ENCODE measurements around the gene GLUL. TPM values are rescaled to one million over a fixed set of nuclear protein-coding genes. Genes with fewer than 3 reads are reported as not detected.
A peak's percentile ranks its signal among the peaks of the same experiment; 100 is the strongest.

Gene GLUL
- total RNA-seq, result 435 TPM

DNA sequence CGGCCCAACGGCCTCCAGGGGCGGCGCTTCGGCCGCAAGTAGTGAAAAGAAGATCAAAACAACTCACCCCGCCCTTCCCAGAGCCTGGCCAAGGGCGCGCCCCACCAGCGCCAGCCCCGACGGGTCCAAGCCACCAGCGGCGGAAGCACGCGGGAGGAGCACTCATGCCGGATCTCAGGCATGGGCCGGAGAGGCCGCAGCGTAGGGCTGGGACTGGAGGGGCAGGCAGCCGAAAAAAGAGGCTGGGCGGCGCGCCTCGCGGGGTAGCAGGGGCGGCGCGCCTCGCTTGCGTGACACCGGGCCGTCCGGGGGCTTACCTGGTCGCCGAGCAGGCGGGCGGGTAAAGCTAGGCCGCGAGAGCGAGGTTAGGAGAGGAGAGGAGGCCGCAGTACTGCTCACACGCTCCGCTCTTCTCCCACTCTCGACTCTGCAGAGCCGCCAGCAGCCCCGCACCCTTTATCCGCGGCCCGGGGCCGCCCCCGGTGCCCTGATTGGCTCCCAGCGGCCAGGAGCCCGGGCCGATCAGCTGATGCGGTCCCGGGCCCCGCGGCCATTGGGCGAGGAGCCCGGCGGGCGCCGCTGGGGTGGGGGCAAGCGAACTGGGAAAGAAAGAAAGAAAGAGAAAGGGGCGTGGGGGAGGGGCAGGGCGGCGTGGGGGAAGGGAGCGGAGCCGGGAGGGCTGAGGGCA, at the start of gene GLUL:
TSS of gene GLUL (minus strand) at position 429 of the 688 bp plus-strand sequence. CDS start 3,053 bp downstream, outside the sequence.
- peak; percentile 92 for ATAC-seq

GRCh38 chr1:182438326-182438725, 46.7 kb upstream of the GLUL start:
- no peak for ATAC-seq

- ATAC-seq, result no peak
Measured at GRCh38 chr1:182433580-182433979, 42.0 kb upstream of the GLUL start.

- ATAC-seq, result peak; percentile 83
Measured at GRCh38 chr1:182431278-182431677, 39.7 kb upstream of the GLUL start.

- no peak for ATAC-seq
Measured at GRCh38 chr1:182430263-182431068, 38.9 kb upstream of the GLUL start.

DNA sequence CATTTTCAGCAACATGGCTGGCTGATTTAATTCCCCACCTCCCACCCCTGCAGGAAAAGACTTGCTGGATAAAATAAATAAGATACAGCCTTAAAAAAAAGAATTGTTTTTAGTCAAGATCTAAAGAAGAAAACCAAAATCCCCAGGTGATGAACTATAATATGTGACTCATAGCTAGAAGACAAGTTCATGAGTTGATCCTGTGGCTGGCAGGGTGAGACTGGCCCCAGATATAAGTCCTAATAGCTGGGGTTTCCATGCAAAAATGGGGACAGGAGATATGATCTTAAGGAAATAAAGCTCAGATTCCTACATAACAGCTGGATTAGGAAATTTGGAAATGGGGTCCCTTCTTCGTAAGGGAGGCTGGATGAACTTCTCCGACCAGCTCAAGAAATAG, 36.5 kb upstream of the GLUL start:
- no peak for ATAC-seq

DNA sequence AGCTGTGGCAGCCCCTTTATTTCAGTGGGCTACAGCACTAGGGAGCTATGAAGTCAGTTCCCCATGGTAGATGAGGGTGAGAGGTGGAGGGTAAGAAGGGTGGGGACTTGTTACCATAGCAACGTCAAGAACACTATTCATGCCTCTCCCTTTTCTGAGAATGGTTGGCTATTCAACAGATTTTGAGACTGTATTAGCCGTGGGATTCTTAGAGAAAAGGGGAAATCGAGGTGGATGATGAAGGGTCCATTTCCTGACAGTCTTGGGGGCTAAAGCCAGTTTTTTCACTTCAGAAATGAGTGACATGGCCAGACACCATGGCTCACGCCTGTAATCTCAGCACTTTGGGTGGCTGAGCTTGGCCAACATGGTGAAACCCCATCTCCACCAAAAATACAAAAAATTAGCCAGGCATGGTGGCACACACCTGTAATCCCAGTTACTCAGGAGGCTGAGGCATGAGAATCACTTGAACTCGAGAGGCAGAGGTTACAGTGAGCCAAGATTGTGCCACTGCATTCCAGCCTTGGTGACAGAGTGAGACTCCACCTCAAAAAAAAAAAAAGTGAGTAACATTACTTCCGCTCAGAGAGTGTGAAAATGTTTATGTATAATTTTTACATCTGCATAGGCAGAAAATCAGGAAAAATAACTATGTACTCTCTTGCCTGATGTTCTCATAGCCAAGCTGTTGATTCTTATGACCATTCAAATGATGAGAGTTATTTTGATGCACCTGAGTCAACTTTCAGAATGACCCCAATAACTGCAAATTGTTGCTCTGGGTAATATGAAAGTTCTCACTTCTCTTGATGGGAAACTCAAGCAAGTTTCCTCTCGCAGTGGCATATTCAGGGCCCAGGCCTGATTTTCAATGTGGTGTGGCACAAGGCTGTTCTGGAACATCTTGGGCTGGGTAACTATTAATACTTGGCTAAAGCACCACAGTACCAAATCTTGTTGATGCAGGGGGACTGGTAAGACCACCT, 35.1 kb upstream of the GLUL start:
- ATAC-seq, result no peak

- no peak for ATAC-seq
Measured at GRCh38 chr1:182415789-182416188, 24.2 kb upstream of the GLUL start.

DNA sequence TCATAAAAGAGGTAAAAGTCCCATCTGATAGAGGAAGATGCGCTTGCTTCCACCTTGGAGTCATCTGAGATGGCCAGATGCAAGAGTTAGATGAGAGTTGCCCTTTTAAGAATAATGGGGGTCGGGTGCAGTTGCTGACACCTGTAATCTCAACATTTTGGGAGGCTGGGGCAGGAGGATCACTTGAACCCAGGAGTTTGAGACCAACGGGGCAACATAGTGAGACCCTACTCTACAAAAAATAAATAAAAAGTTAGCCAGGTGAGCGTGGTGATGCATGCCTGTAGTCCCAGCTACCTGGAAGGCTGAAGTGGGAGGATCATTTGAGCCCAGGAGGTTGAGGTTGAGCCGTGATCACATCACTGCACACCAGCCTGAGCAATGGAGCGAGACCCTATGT, 22.4 kb upstream of the GLUL start:
- ATAC-seq, result no peak

DNA sequence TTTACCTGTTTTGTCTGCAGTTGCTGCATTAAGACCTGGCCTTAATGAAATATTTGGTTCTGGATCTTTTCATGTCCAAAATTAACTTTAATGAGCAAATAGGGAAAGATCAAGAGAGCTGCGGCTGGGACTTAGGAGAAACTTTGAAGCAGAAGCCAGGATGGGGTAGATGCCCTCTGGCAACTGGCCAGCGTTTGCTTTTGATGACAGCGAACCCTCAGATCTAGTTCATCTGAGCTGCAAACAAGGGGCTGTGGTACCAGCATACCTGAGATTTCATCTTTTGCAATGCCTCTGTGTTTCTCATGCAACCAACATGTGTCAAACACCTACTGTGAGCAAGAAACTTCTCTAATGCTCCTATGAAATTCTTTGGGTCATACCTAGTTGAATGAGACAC, 21.9 kb upstream of the GLUL start:
- no peak for ATAC-seq

GRCh38 chr1:182410620-182411273, 19.2 kb upstream of the GLUL start:
- no peak for ATAC-seq

GRCh38 chr1:182410138-182410537, 18.5 kb upstream of the GLUL start:
- ATAC-seq, result no peak

GRCh38 chr1:182408435-182409075, 17.0 kb upstream of the GLUL start:
- no peak for ATAC-seq

GRCh38 chr1:182407724-182408123, 16.1 kb upstream of the GLUL start:
- ATAC-seq, result no peak

DNA sequence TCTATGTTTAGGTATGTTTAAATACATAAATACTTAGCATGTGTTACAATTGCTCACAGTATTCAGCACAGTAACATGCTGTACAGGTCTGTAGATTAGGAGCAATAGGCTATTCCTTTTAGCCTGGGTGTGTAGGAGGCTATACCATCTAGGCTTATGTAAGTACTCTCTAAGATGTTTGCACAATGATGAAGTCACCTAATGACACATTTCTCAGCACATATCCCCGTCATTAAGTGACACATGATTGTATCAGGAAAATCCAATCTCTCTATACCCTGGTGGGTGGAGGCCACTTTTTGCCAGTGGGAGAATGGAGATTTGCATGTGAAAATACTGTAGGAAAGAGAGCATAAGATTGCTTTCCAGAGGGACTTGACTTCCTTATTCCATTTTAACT, 14.4 kb upstream of the GLUL start:
- peak; percentile 93 for ATAC-seq

- peak; percentile 66 for ATAC-seq
Measured at GRCh38 chr1:182405578-182405977, 14.0 kb upstream of the GLUL start.

DNA sequence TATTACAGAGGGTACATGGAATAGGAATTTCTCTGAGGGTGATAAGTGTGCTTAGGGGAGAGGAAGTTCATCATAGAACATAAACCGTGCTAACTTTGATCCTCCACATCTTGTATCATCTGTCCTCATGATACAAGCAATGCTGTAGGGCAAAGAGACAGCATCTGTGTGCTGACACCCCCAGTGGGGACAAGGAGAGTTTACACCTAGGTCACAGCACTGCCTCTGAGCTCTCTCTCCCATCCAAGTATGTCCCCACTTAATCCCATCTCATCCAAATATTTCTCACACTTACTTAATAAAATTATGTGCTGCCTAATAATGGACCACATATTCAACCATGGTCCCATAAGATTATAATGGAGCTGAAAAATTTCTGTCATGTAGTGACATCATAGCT, 13.2 kb upstream of the GLUL start:
- ATAC-seq, result peak; percentile 5

DNA sequence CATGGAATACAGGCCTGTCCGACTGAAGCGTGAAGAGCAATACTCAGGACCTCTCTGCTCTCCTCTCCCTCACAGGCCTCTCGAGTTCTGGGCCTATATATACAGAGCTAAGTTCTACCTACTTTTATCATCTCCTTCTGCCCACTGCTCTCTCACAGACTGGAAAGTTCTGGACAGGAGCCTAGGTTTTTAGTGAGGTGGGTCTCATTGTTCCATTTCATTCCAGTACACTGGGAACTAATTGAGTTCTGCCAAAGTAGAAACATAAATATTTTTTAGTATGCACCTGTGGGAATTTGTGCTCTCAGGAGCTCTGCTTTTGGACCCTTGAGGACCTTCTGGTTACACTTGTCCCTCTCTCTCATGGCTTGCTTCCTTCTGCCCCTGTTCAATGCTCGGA, 9.0 kb upstream of the GLUL start, which contains the start of gene TEDDM1:
TSS of gene TEDDM1 (minus strand) at position 101 of the 400 bp plus-strand sequence. CDS start 182 bp downstream, outside the sequence.
- ATAC-seq, result no peak

- ATAC-seq, result peak; percentile 93
Measured at GRCh38 chr1:182397653-182398393, 6.2 kb upstream of the GLUL start.

DNA sequence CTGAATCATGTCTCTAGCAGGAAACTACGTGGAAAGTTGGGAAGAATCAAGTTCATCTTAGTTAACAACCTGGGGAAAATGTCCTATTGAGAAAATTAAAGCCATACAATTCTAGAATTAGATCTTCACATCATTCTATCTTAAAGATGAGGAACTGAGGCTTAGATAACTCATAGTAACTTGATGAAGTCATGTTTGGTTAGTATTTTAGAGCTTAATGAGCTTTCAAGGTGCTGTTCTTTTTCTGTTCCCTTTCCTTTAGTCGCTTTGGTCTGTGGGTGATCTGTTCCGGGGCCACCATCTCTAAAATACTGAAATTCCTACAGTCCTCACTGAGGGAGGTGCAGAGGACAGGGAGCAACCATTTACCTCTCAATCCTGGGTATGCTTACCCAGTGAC, 4.3 kb upstream of the GLUL start:
- ATAC-seq, result no peak

Measured in esophagus mucosa (tissue), 1 donor.